ENCODE measurements around the gene PARVG.

The PARVG gene

GRCh38 chr22:44211256-44211945 is 30.7 kb downstream of the PARVG start:
- Histone ChIP-seq H3K9me3 (no peaks in the 10 kb centered on the region; the same call in 1 of the 2 replicates), H3K27me3 (0 out of 2 replicates have a peak, but pooled peaks cover 3% of the 10 kb centered on the region), H3K4me3 (ENCODE audit: low read depth, low read length) (no peak overlapping the region), H3K4me1 (no peaks in the 10 kb centered on the region), H3K36me3 (no peaks in the 10 kb centered on the region)
- DNase-seq: no peak
- TF ChIP-seq CTCF (IDR thresholded peaks at IDR 0.05; ENCODE audit: low read depth, low read length): no peak

- no peak for TF ChIP-seq CTCF (IDR thresholded peaks at IDR 0.05; ENCODE audit: low read depth, low read length)
- no peak for DNase-seq
- Histone ChIP-seq H3K27me3 (0 out of 2 replicates have a peak, but pooled peaks cover 3% of the 10 kb centered on the region), H3K4me1 (no peaks in the 10 kb centered on the region), H3K4me3 (ENCODE audit: low read depth, low read length) (no peak overlapping the region), H3K36me3 (no peaks in the 10 kb centered on the region), H3K9me3 (no peaks in the 10 kb centered on the region; the same call in 1 of the 2 replicates)
Measured at GRCh38 chr22:44211946-44212930, 31.5 kb downstream of the PARVG start.

GRCh38 chr22:44212936-44213335 is 32.2 kb downstream of the PARVG start:
- TF ChIP-seq CTCF (IDR thresholded peaks at IDR 0.05; ENCODE audit: low read depth, low read length): no peak
- Histone ChIP-seq H3K27me3 (0 out of 2 replicates have a peak, but pooled peaks cover 3% of the 10 kb centered on the region), H3K4me1 (no peaks in the 10 kb centered on the region), H3K36me3 (no peaks in the 10 kb centered on the region), H3K9me3 (no peaks in the 10 kb centered on the region; the same call in 1 of the 2 replicates), H3K4me3 (ENCODE audit: low read depth, low read length) (no peak overlapping the region)
- DNase-seq: no peak

GRCh38 chr22:44213489-44214043 is 32.8 kb downstream of the PARVG start:
- DNase-seq: no peak
- Histone ChIP-seq H3K4me1 (no peaks in the 10 kb centered on the region), H3K4me3 (ENCODE audit: low read depth, low read length) (no peak overlapping the region), H3K9me3 (no peaks in the 10 kb centered on the region; the same call in 1 of the 2 replicates), H3K36me3 (no peaks in the 10 kb centered on the region), H3K27me3 (0 out of 2 replicates have a peak, but pooled peaks cover 3% of the 10 kb centered on the region)
- no peak for TF ChIP-seq CTCF (IDR thresholded peaks at IDR 0.05; ENCODE audit: low read depth, low read length)

- no peaks in the 10 kb centered on the region for H3K36me3 ChIP-seq
- H3K4me1 ChIP-seq: no peaks in the 10 kb centered on the region
- no peak for DNase-seq
- H3K4me3 ChIP-seq (ENCODE audit: low read depth, low read length): no peak overlapping the region
- 0 out of 2 replicates have a peak, but pooled peaks cover 3% of the 10 kb centered on the region for H3K27me3 ChIP-seq
- TF ChIP-seq CTCF (IDR thresholded peaks at IDR 0.05; ENCODE audit: low read depth, low read length): no peak
- H3K9me3 ChIP-seq: no peaks in the 10 kb centered on the region; the same call in 1 of the 2 replicates
Measured at GRCh38 chr22:44214187-44214586, 33.5 kb downstream of the PARVG start.

All from BE2C (cell line).